ENCODE results near the gene OPN1MW2.
"Not testable (repeated sequence)": the region's sequence is repeated elsewhere in the genome, so short reads cannot be mapped to it uniquely, and the experiment has no call there.

GRCh38 chrX:154196466-154196865 is 23.1 kb upstream of the OPN1MW2 start:
- TF ChIP-seq CTCF (IDR thresholded peaks at IDR 0.05); ZFX (IDR thresholded peaks at IDR 0.05; ENCODE audit: borderline replicate concordance): not testable (repeated sequence)

Measured in 22Rv1 (cell line).